ENCODE data around the gene PIEZO1.

GRCh38 chr16:88747588-88748301 is 37.3 kb downstream of the PIEZO1 start:
- TF ChIP-seq CHD2 (IDR thresholded peaks at IDR 0.05; ENCODE audit: borderline replicate concordance, low read depth, low read length) (no peak), MXI1 (IDR thresholded peaks at IDR 0.05; ENCODE audit: low read depth, low read length) (no peak), USF2 (IDR thresholded peaks at IDR 0.05; ENCODE audit: borderline replicate concordance, low read depth, low read length) (no peak), REST (IDR thresholded peaks at IDR 0.05; ENCODE audit: low read depth, low read length) (no peak), CTCF (IDR thresholded peaks at IDR 0.05 in 2 of 3, conservative IDR thresholded peaks at IDR 0.05 in 1 of 3; ENCODE audit: control insufficient read depth in 2 of 3, extremely low read depth in 1 of 3, insufficient read depth in 1 of 3, low read depth in 3 of 3, low read length in 3 of 3) (peak; percentile 43 to 64 (median 55)), RBBP5 (conservative IDR thresholded peaks at IDR 0.05) (no peak), DPF2 (IDR thresholded peaks at IDR 0.05) (no peak), MAX (IDR thresholded peaks at IDR 0.05; ENCODE audit: low read depth, low read length) (no peak)

Measured in GM12878 (cell line).